KOPT-K1 (cell line): ENCODE results near the gene CDK11A.
"Not testable (repeated sequence)": the region's sequence is repeated elsewhere in the genome, so short reads cannot be mapped to it uniquely, and the experiment has no call there.

Source experiments
- H3K27ac ChIP-seq: fragments of 200-600 bp; sonication (generic); 2 replicates; pipeline ENCODE4 v1.5.1; 2016; ENCODE audit warnings: antibody characterized with exemption, mild to moderate bottlenecking, low read depth, low read length; ENCODE audit not compliant: poor library complexity, severe bottlenecking
- H3K36me3 ChIP-seq: fragments of 200-600 bp; sonication (generic); 2 replicates; pipeline ENCODE4 v1.5.1; 2017; ENCODE audit warnings: antibody characterized with exemption, mild to moderate bottlenecking, low read length, moderate library complexity; ENCODE audit not compliant: insufficient read depth
- H3K9me3 ChIP-seq: fragments of 200-600 bp; sonication (generic); 2 replicates; pipeline ENCODE4 v1.5.1; 2017; ENCODE audit warnings: antibody characterized with exemption, low read length, mild to moderate bottlenecking; ENCODE audit not compliant: insufficient read depth, poor library complexity, severe bottlenecking

CDK11A gene

DNA sequence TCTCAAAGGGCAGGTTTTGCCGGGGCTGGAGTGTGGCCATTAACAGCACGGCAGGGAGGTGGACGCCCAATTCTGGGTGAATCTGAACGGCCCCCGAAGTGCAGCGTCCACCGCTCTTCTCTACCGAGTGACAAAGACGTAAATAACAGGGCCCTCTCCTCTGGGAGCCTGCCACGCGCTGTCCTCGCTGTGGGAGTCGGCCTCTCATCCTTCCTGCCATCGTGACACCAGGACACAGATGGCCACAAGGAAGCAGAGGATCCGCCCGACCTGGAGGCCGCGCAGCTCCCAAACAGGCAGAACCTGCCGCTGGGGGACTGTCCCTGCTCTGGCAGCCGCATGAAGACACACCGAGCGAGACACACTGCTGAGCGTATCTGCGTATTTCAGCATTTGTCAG is 53.3 kb downstream of the CDK11A start:
- H3K27ac ChIP-seq, result no peak overlapping the region
- no peaks in the 10 kb centered on the region for H3K9me3 ChIP-seq
- peaks cover 56% of the 10 kb centered on the region for H3K36me3 ChIP-seq

DNA sequence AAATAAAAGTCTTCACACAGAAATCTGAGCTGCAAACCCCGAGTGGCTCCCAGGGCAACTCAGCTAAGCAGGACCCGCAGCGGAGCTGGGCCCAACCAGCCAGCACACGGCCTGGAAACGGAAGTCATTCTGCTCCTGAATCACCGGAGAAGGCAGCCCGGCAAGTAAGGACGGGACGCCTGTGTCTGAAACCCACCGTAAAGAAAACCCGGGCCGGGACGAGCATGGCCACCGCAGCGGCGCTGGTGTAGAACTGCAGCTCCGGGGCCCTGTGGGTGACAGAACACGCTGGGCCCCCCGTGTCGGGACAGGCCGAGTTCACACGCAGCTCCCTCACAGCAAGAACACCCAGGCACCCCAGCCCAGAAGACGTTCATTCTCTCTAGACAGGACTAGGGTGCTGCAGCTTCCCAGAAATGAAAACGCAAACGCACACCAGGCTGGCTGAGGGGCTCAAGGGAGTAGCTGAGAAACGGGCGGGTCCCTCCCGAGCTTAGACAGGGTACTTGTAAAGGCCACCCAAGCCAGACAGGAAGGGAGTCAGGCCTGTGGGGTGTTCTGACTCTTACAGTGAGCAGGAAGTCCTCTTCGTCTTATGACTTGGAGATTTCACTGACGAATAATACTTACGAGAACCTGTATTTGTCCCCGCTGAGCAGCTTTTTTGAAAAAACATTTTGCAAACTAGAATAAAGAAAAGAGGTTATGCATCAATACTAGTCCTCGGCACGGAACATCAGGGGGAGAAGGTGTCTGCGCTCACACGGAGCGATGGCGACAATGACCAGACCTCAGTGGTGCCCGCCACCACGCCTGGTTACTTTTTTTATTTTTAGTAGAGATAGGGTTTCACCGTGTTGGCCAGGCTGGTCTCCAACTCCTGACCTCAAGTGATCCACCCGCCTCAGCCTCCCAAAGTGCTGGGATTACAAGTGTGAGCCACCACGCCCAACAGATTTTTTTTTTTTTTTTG is 54.4 kb downstream of the CDK11A start:
- Histone ChIP-seq H3K27ac (no peak overlapping the region), H3K36me3 (peaks cover 68% of the 10 kb centered on the region), H3K9me3 (no peaks in the 10 kb centered on the region)

DNA sequence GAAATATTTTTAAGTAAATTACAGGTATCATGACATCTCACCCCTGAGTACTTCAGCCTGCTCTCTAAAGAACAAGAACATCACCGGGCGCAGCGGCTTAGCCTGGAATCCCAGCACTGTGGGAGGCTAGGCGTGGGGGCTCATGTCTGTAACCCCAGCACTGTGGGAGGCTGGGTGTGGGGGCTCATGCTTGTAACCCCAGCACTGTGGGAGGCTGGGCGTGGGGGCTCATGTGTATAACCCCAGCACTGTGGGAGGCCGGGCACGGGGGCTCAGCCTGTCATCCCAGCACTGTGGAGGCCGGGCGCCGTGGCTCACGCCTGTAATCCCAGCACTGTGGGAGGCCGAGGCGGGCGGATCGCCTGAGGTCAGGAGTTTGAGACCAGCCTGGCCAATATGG is 57.6 kb downstream of the CDK11A start:
- Histone ChIP-seq H3K9me3 (no peaks in the 10 kb centered on the region), H3K36me3 (peaks cover 59% of the 10 kb centered on the region), H3K27ac (no peak overlapping the region)

DNA sequence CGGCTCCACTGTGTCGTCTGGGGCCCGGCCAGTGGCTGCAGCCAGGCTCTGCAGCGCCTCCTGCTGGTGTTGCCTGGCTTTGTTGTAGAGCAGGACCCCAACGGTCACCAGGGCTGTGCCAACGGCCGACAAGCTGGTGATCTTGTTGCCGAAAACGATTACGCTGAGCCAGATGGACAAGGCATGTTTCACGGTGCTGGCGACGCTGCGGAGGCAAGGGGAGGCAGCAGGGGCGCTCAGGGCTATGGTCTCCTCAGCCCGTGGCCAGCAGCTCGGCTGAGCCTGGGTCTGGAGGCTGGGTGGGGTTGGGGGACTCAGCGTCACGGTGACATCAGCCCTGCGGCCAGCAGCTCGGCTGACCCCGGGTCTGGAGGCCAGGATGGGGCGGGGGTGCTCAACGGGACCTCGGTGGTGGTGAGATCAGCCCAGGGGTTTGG is 58.3 kb downstream of the CDK11A start:
- Histone ChIP-seq H3K27ac (no peak overlapping the region), H3K9me3 (no peaks in the 10 kb centered on the region), H3K36me3 (peaks cover 52% of the 10 kb centered on the region)

DNA sequence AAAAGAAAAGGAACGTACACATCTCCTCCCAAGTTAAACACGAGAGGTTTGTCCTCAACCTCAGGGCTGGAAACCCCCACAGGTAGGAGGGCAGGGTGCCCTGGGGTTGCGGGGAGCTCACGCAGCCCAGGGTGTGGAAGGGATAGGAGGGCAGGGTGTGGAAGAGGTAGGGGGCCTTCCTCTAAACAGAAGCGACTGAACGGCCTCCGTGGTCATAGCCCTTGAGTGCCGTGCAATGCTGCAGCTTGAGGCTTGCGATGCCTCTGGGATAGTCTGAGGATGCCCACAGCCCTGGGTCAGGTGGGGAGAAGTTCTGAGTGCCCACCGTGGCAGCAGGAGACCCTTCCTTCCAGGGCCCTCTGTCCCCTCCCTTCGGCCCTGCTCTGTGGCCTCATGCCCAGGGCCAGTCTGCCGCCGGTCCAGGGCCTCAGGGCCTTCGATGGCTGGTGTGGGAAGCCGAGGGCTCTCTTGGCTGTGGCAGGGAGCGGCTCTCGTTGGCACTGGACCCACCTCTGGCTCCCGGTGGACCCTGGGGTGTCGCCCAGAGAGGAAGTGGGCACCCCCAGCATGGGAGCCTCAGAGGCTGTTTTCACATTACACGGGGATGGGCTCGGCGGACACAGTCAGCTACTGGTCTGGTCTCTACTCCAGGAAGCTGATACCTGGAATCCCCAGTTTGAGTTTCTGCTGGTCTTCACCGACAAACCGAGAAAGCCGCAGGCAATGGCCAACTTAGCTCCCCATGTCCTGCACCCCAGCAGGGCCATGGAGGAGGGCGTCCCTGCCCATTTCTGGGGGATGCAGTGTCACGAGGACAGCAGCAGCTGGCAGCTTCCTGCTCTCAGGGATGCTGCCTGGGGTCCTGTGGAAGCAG is 59.0 kb downstream of the CDK11A start:
- Histone ChIP-seq H3K36me3 (peaks cover 46% of the 10 kb centered on the region), H3K27ac (no peak overlapping the region), H3K9me3 (no peaks in the 10 kb centered on the region)

DNA sequence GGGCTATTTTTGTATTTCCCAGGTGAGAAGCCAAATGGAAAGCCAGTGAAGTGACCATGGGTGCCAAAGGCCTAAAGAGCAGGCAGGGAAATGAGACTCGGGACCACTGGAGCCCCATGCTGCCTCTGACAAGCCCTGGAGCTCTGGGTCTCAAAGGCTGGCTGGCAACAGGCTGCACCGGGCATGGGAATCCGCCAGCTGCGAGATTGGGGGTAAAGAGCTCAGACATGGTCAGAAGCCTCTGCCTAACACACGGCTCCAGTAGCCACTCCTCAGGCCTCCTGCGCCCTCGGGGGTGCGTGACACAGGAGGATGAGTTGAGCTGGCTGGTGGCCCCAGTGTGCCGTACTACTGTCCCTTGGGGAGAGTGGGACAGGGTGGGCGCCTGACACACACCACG is 59.8 kb downstream of the CDK11A start:
- H3K36me3 ChIP-seq, result peaks cover 38% of the 10 kb centered on the region
- H3K27ac ChIP-seq, H3K9me3 ChIP-seq: not testable (repeated sequence)

DNA sequence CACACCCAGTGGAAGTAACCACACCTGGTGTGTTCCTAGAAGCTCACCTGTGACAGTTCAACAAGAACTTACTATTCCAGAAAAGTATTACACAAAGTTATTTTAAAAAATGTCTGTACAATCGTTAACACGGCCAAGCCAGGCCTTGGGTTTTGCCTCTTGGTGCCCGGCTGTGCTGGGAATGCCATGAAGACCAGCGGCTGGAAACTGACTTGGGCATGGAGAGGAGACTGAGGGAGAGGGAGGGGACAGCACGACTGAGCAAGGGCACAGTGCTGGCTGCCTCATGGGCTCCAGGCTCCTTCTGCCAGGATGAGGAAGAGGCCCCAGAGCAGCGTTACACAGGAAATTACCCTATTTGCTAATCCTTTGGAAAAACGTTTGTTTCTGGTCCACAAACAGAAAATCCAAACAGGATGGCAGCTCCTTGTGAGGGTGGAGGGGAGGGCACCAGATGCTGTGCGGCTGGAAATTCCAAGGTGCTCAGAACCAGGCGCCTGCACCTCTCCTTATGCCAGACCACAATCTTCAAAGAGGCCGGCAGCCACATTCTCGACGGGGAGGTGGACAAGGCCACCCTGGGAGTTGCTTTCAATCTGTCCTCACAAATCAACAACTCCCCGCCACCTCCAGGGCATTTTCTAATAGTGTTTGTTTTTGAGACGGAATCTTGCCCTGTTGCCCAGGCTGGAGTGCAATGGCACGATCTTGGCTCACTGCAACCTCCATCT is 61.2 kb downstream of the CDK11A start:
- H3K9me3 ChIP-seq, H3K27ac ChIP-seq: not testable (repeated sequence)
- peaks cover 31% of the 10 kb centered on the region for H3K36me3 ChIP-seq

DNA sequence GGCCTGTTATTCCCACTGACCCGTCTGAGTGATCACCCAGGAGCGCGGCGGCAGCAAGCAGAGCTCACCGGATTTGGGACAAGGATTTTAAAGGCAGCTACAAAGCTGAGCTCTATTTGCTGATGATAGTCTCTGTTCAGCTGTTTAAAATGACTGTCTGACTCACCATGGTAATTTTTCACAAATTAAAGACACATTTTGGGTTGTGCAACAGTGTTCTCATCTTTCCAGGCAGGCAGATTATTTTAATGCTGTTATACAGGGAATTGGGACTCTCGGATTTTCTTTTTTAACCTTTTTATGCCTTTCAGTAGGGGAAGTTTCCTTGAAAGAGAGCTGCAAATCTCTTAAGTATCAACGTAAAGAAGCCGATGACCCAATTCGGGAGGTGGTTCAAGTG is 61.8 kb downstream of the CDK11A start:
- H3K27ac ChIP-seq, H3K9me3 ChIP-seq: not testable (repeated sequence)
- H3K36me3 ChIP-seq, result peaks cover 31% of the 10 kb centered on the region

DNA sequence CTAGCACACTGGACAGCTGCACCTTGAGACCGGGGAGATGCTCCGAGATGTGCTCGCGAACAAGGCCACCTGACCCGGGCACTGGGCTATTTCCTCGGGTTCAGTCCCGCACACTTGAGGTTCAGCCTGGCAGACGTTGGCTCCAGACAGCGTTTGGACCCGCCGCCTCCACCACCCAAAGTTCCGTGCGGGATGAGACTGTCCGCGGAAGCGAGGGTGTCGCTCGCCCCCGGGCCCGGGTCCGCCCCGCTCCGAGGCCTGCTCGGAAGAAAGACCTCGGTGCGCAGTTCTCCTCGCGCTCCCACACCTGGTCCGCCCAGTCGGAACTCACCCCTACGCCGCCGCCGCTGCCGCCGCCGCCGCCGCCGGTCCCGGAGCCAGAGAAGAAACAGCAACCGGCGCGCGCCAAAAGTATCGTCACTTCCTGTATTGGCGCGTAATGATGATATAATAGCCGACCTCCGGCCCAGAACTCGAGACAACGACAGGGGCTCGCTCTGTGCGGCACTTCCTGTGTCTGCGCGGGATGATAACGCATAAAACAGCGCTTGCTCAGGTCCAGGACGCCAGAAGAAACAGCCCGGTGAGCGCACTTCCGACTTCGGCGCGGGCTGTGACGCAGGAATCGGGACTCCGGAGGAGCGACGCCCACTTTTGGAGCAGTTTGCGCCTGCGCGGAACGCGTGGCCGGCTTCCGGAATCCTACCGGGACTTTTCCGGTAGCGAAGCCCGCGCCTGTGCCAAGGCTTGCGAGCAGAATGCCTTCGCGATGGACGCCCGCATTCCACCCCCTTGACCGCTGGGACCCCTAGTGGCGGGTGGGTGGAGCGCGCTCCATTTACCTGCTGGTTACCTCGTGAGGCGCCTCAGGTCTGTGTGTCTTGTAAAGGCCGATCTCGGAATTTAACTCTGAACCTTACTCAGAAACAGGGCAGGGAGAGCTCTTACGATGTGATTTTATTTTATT is 65.3 kb downstream of the CDK11A start, which contains the start of gene CDK11B:
Gene CDK11B, minus strand, starts transcription at position 422 of the 967 bp plus-strand sequence. CDS start 1,519 bp downstream, outside the sequence.
- H3K9me3 ChIP-seq, result not testable (repeated sequence)
- Histone ChIP-seq H3K27ac (peak within 1 kb of the TSS; percentile 65), H3K36me3 (peaks cover 42% of the 10 kb centered on the region)
